Kidney tubule cell (primary cell): ENCODE measurements around the gene ZNF827.
"Not testable (repeated sequence)": the region's sequence is repeated elsewhere in the genome, so short reads cannot be mapped to it uniquely, and the experiment has no call there.

Experiments used
- DNase-seq: peaks from one replicate; pipeline ENCODE4 v3.0.0-alpha.2; 2018; ENCODE audit warnings: low spot score

The ZNF827 gene

DNA sequence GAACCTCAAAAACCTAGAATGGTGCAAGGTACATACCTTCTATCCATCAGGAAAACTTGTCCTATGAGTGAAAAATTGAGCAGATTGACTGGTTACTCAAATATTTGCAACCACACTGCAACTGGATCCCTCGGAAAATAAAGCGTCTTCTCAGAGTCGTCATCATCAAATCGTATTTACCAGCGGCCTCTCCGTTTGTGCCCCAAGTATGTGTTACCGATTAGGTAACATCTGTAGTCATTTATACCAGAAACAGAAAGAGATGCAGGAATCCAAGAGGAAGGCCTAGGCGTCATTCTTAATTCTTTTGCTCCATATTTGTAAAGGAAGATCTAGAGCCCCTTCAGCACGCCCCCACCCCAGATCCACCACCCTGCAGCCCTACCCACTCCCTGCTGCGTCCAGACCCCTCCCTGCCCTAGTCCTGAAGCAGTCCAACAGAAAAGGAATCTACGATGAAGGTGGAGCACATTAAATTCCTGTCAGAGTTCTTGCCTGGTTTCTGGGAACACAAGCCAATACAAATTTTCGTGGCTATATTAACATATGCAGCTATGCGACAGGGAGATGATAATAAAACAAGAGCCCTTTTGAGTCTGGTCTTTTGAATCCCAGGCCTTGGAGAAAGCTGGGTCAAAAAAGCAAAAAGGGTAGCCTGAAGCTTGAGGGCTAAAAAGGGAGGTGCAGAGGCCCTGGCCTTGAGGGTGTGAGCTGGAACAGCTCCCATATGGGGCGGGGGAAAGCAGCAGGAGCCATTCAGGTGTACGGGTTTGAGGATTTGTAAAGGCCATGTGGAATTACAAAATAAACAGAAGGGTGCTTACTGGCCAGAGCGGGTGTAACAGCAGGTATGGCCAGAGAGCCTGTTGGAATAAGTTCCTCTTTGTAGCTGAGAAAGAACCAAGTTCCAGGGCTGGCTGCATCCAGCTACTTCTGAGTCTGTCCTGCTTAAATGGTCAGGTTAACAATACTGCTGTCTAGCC, 77.0 kb downstream of the ZNF827 start:
- DNase-seq, result no peak

DNA sequence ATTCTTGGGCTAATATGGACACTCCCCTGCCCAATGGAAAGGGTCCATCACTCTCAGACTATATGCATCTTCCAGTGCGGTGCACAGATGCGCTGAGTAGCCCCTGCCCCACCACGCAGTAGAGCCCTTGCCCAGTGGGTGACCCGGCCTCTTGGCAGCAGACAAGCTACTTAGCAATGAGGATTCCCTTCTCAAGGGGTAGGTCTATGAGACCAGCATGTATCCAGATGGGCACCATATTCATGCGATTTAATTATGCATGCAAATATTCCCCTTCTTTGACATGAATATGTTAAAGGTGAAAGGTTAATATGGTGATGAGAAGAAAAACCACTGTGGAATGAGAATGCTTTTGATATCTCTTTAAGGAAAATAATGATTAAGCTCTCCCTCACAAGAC, 77.7 kb downstream of the ZNF827 start:
- no peak for DNase-seq

DNA sequence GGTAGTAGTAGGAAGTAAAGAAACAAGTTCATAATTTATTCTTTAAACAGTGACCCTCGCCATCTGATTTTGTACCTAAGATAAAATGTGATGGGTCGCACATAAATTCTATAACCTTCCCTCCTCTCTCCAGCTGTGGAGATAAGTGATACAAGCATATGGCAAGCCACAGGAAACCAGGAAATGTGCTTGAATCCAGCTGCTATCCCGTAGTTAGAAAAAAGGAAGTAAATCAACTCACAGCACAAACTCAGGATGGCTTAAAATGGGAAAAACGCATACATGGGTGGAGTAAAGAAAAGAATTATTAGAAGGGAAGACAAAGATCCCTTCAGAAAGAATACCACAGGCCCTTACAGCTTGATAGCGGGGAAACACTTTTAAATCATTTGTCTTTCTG, 78.2 kb downstream of the ZNF827 start:
- no peak for DNase-seq

DNA sequence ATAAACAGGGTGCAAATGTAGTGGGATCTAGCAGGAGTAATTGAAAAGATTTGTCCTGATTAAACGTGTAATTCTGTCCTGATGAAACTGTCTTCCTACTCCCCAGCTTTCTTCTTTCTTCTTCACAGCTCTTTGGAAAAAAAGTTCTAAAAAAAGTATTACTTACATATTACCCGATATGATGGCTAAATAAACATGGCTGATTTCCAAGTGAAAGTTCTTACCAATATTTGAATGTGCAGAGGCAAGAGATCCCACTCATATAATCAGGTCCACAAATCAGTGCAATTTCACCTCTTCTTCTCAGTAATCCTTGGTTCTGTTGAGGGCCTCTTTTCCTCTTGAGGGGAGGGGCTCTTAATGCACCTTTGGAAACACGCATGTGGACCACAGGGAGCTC, 78.7 kb downstream of the ZNF827 start:
- no peak for DNase-seq

DNA sequence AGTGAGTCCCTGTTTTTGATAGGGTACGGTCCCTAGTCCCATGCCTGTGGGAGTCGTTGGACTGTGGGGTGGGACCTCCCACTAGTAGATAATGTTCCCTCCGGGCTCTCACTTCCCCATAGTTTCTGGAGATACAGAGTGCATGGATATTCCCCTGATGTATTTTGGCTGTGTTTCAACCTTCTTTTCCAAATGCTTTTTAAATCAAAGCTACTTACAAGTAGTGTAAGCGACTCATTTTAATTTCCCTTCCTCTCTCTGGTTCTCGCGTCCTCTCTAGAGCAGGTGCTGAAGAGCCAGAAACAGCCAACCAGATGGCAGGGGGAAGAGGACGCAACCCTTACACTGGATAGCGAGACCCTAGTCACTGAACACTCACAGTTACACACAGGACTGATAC, 79.2 kb downstream of the ZNF827 start:
- no peak for DNase-seq

DNA sequence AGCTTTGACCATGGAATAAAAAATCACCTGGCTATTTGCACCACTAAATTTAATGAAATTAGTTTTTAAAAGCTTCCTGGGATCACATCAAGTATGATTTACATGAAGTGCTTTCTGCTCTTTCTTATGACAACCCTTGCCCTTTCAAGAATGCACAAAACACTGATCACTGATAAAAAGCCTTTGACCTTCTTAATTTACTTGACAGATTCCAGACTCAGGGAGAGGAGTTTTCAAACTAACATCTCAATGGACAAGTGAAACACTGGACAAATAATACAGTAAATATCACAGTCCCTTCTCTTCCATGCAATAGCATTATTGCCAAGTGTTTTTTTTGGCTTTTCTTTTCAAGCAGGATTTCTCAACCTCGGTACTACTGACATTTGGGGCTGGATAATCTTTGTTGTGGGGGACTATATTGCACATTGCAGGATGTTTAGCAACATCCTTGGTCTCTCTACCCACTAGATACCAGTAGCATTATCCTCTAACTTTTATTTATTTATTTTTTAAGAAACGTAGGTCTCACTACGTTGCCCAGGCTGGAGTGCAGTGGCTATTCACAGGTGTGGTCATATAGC, 86.3 kb downstream of the ZNF827 start:
- DNase-seq, result no peak

DNA sequence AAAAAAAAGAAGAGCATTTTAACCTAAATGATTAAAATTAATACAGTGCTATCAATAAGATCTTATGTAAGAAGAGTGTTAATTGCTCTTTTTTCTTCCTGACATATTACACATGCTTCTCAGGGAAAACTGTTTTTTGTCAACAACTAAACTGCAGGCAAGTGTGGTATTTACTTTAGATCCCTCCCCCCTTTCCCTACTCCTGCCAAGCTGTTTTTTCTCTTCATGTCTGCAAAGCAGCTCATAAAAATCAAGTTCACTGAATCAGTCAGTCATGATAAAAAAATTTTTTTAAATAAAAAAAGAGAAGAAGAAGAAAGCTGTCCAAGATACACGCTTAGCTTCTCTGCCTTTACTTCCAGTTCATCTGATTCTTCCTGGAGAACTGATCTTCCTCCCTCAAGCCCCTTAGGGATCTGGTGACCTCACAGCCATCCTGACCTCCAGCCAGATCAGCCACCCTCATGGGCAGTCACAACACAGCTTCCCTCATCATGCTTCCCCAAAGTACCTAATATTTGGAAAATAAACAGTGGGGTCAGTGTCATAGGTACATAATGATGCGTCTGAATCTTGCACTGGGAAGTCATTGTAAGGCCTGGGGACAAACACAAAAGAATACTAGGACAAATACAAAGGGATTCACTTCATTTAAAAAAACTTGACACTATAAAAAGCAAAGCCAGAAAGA, 87.0 kb downstream of the ZNF827 start:
- no peak for DNase-seq

DNA sequence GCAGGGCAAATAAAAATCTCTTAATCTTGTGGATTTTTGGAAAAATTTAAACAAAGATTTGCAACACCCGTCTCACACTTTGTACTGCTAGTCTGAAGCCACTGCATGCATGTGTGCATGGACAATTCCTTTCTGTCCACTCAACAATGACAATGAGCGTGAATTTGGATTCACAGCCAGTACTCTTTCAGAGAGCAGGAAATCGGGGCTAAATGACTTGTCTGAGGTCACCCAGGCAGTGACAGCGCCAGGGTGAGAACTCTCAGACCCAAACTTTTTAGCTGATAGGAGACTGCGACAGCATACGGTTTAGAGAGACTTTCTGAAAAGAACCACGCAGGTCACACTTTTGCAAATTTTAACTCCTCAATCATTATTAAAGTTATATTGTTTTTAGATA, 90.9 kb downstream of the ZNF827 start:
- DNase-seq, result no peak

DNA sequence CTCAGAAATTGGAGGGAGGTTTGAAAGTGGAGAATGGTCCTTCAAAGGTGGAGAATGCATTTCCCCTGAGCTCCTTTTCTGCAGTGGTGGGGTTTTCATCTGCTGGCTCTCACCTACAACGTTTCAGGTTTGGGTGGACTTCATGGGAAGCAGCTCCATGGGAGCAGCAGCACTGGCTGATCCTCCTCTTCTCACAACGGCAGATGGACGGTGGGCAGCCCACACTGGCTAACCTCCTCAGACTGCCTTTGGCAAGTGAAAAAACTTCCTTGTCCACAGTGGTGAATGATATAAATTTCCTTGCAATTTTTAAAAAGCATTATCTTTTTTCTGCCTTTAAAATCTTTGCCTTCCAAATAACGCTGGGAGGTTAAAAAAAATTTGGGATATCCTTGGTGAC, 93.5 kb downstream of the ZNF827 start:
- DNase-seq, result no peak

DNA sequence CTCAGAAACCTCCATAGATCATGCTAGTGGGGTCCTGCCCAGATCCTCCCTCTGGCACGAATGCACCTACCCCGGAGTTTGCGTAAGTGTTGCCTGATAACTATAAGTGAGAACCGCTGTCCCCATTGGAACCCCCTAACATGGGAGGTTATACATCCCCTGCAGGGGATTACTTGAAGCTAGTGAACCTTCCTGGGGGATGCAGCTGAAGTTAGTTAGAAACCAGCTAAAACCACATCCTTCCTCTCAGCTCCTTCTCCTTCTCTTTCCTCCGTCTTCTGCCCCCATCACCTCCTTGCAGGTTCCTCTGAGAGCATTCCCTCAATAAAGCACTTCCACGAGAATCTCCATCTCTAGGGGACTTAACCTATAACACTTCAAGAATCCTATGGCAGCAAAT, 95.0 kb downstream of the ZNF827 start:
- DNase-seq, result no peak

DNA sequence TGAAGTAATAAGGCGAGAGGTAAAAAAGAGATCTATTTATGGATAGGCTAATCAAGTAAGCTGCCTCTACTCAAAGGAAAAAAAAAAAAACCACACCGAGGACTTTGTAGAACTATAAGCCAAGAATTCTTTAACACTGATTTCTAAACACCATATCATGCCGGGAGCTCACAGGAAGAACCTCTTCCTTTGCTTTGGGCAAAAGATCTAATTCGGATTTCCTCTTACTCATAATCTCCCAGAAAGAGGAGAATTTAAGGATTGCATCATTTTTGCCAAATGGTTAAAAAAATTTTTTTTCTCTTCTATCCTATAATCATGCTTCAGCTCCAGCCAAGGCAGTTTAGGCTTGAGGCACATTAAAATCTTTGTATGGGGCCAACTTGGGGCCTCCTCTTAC, 95.5 kb downstream of the ZNF827 start:
- DNase-seq, result no peak

DNA sequence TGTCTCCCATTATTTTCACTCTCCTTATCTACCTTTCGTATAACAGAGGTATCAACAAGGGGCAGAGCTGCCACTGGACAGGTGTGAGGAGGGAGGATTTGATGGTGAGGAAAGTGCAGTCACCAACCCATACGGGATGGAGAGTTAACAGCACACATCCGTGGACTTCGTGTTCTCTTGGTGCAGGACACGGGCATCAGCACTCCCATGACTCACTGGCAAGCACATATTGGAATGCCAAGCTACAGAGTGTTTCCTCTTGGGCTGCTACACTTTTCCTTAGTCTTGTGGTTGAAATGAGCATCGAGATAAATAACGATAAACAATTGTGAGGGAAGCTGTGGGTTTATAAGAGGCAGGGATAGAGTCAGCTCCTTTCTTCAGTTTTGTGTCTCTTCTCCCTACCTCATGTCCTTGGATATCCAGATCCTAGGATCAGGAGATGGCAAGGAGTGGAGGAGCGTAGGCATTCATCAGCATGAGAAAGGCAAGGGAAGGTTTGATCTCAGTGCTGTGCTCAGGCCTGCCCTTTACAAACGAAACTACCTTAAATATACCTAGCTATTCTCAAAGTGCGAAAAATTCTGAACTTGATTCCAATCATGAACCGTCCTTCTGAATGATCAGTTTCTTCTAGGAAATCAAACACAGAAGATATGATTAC, 96.3 kb downstream of the ZNF827 start:
- peak; percentile 20 for DNase-seq

DNA sequence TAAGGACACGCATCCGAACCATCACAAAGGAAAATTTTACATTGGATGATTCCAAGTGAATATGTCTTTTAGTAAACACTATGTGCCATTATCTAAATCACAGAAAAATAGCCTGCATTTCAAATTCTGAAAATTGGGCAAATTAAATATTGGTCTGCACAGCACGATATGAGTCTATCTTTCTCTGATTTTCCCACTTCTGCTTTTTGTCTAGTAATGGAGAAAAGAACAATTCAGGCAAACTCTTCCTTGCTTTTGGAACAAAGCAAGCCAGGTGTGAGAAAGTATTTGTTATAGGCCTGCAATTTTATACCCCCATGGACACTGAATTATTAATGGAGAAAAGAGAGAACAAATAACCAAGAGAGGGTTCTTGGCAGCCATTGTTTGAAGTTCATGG, 97.8 kb downstream of the ZNF827 start:
- no peak for DNase-seq

DNA sequence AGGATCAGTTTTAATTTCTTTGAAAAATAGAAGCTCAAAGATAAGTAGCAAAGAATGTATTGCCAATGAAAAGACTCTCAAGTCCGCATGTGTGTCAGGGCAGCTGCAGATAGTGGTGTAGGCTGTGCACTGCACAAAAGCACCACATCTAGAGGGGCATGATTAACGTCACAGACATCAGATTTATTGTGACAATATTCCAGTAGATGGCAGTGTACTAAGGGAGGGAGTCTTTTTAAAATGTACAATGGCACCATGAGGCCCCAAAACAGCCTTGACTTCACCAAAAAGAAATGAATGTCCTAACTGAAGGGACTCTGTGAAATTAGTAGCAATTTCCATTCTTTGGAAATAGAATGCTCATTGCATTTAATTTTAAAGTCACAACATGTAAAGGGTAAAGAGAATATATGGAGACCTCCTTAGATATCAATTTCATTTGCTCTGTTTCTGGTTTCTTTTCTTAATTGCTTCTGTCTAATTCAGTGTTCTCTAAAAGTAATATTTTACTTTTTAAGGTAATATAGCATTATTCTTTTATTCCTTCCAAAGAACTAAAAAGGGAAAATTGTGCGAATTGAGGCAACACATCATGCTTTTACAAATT, 98.4 kb downstream of the ZNF827 start:
- DNase-seq, result peak; percentile 63

DNA sequence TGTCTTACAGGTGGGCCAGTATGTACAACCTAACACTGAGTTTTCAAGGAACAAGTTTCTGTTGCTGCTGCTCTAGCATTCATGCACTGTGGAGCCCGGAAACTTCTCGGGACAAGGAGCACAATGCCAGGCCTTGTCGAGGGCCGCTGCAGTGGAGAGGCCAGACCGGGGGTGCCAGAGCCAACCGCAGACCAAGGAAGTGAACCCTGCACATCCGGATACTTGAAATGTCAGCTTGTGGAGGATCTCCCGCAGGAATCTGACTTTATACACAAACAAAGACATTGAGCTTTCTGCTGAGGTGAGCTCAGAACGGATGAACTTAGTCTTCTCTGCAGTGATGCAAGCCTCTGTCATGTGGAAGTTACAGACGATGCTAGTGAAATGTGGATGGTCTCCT, 99.5 kb downstream of the ZNF827 start:
- DNase-seq, result no peak

DNA sequence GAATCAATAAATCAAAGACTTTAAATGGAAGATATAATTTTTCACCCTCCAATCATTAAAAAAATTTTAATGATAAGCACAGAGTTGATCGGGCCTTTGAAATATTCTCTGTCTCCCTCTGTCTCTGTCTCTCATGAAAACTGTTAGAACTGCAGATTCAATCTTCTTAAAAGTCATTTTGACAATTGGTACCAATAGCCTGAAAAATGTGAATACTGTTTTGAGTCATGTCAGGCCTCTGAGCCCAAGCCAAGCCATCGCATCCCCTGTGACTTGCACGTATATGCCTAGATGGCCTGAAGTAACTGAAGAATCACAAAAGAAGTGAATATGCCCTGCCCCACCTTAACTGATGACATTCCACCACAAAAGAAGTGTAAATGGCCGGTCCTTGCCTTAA, 106.2 kb downstream of the ZNF827 start:
- not testable (repeated sequence) for DNase-seq

DNA sequence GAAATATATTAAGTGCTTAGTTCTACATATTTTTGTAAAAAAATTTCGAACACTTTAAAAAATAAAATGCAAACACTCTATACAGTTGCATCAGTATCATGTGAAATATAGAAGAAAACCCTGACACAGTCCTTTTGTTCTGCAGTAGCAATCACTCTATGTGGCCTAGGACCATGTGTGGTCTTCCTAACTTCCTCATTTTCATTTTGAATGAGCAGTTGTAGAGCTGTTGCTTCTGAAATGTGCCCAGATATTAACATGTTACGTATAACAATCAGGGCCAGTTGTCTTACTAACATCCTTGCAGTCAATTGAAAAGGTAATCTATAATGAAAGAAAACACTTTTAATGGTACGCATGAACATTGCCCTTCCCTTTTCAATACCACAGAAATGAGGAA, 107.9 kb downstream of the ZNF827 start:
- no peak for DNase-seq

DNA sequence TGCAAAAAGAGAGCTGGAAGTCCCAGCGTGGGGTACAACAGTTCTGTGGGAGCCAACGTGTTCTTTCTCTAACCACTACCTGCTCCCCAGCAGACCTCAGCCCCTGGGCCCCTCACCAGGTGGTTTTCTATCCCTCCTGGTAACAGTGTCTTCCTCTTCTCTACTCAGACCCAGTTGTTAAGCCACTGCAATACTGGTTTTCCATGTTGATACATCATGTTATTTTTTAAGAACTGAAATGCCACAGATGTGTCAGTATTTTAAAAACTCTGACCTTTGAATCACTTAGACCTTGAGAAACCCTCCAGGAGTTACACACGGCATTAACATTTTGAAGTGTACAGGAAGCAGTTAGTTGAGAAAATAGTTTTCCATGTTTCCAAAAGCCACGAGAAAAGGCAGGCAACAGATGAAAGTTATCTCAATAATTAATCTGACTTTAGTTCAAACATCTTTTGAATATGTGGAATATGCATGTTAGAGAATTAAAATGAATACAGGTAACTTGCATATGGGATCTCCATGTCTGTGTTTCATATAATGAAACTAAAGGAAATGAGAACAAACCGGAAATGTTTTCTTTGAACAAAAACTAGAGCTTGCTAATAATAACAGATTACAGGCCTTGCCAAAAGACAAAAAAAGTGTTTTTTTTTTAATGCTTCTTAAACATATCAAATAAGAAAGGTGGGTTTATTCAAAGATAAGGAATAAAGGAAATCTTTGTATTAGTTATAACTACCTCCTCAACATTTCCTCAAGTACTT, 108.8 kb downstream of the ZNF827 start:
- DNase-seq, result no peak

DNA sequence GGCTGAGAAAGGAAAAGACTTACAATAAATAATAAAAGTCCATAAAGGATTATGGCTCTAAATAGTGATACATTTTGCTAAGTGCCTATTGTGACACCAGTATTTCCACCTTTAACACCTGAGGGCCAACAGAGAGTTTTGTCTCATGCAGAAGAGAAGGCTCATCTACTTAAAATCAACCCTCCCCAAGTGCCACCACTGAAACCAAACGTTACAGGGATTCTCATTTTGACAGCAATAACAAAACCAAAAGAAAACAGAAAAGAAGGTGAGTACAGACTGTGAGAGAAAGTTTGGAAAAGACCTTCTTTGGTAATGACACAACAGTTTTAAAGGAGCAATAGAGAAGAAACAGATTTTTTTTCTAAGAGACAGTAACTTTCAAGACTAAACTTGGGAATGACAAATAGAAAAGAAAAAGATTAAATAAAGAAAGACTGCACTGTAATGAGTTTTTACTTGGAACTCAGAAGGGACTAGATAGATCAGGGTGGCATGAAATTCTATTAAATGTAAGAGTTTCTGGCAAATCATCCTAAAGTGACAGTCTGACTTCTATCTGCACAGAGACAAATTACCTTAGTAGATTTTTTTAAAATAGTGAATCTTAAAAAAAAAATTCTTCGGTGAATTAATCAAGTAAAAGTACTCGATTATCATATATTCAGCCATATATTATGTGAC, 109.7 kb downstream of the ZNF827 start:
- no peak for DNase-seq

DNA sequence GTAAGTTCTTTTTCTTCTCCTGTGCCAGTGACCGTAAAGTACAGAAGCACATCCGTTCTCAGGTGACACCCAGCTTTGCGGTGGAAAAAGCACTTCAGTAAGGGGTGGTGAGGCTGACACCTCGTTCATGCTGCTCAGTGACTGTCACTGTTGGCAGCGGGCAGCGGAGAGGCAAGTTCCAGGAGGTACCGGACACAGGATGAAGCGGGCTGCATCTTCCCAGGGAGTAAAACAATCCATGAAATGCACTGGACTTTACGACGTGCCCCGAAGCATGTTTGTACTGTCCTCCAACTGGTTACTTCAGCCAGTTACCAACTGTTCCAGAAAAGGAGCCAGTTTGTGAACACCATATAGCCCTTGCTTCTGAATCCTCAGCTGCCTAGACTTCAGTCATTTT, 110.7 kb downstream of the ZNF827 start:
- no peak for DNase-seq

DNA sequence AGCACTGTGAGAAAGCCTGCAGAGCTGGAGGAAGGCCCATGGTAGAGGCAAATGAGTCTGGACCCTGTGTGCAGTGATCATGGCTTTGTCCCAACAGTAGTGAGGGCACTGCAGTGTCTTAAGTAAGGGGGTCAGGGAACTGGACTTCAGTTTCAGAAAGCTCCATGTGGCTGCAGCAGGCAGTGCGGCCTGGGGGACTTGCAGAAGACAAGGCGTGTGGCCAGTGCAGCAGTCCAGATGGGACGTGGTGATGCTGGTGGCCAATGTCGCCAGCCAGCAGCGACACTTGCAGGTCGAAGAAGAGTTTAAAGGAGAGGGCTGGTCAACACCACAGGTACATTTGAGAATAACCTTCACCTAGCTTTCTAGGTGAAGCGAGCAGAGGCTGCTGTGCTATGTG, 113.4 kb downstream of the ZNF827 start:
- no peak for DNase-seq
